ENCODE results near the gene C1orf105.

DNA sequence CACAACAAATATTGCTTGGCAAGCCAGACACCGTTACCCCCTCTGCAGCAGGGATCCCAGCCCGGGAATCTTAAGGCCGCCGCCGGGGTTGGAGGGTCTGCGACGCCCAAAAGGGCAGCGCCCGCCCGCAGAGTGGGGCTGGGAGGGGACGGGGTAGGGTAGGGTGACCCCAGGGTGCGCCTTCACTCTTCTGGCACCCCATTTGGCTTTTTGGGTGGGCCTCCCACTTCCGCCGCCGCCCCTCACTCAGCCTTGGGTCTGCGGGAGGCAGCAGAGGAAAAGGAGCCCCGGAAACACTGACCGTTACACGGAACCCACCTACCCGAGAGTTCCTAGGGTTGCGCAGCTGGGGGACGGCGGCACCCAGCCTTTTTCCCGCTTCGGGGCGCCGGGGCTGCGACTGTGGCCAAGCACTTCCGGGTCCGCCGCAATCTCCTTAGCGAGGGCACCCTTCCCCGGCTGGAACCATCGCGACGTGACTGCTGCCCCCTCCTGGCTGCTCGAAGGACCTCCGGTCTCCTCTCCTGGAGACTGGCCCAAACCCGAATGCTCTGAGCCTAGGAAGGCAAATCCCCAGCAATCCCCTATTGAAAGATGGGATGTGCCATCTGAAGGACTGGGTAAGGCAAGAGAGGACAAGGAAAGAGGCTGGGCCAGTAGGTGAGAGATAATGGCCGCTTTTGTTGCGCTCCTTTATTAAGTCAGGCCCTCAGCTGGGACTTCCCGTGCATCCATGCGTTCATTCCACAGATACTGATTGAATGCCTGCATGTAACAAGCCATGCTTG lies 23.4 kb downstream of the C1orf105 start, which contains the start of gene PIGC:
- TF ChIP-seq, protein P1, sequence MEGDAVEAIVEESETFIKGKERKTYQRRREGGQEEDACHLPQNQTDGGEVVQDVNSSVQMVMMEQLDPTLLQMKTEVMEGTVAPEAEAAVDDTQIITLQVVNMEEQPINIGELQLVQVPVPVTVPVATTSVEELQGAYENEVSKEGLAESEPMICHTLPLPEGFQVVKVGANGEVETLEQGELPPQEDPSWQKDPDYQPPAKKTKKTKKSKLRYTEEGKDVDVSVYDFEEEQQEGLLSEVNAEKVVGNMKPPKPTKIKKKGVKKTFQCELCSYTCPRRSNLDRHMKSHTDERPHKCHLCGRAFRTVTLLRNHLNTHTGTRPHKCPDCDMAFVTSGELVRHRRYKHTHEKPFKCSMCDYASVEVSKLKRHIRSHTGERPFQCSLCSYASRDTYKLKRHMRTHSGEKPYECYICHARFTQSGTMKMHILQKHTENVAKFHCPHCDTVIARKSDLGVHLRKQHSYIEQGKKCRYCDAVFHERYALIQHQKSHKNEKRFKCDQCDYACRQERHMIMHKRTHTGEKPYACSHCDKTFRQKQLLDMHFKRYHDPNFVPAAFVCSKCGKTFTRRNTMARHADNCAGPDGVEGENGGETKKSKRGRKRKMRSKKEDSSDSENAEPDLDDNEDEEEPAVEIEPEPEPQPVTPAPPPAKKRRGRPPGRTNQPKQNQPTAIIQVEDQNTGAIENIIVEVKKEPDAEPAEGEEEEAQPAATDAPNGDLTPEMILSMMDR (optimal IDR thresholded peaks at IDR 0.05 in 1 of 3, IDR thresholded peaks at IDR 0.05 in 1 of 3, conservative IDR thresholded peaks at IDR 0.05 in 1 of 3; ENCODE audit: extremely low read depth in 1 of 3, insufficient read depth in 2 of 3, low read length in 3 of 3) = peak; percentile 83 to 95 (median 94)
- TF ChIP-seq EZH2 (IDR thresholded peaks at IDR 0.05; ENCODE audit: low read length) = no peak

All from keratinocyte (primary cell).